Measurements from ENCODE around the gene ZFAND6. TPM values are rescaled to one million over a fixed set of nuclear protein-coding genes. Genes with fewer than 3 reads are reported as not detected.
A peak's percentile ranks its signal among the peaks of the same experiment; 100 is the strongest.
"Not testable (repeated sequence)": the region's sequence is repeated elsewhere in the genome, so short reads cannot be mapped to it uniquely, and the experiment has no call there.

The ZFAND6 gene
- total and polyA plus RNA-seq, 8 donors = 71.0 to 137 (median 117) TPM

DNA sequence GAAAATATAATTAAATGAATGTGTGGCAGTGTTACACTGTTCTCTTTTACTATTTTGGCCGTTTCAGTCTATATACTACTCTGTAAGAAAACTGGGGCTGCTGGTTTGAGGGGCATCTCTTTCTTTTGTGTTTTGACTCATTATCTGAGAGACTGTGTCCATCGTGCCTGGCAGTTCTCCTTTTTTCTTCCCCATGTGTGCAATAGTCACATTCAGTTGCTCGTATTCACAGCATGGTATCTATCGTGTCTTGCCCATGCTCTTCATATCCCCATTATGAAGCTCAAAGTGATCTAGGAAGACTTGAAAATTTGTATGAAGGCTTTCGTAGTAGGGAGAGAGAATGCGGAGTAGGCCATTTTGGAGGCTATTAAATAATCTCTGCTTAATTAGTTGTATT, 63.6 kb downstream of the ZFAND6 start:
- Histone ChIP-seq H3K9me3 (no peaks in the 10 kb centered on the region), H3K27ac (no peak overlapping the region), H3K27me3 (no peaks in the 10 kb centered on the region), H3K4me1 (no peaks in the 10 kb centered on the region), H3K4me3 (no peak overlapping the region), H3K36me3 (peaks cover 0 to 34% of the 10 kb centered on the region in 2 donors)
- ATAC-seq (no peak), DNase-seq (no peak)
- TF ChIP-seq, protein P1, sequence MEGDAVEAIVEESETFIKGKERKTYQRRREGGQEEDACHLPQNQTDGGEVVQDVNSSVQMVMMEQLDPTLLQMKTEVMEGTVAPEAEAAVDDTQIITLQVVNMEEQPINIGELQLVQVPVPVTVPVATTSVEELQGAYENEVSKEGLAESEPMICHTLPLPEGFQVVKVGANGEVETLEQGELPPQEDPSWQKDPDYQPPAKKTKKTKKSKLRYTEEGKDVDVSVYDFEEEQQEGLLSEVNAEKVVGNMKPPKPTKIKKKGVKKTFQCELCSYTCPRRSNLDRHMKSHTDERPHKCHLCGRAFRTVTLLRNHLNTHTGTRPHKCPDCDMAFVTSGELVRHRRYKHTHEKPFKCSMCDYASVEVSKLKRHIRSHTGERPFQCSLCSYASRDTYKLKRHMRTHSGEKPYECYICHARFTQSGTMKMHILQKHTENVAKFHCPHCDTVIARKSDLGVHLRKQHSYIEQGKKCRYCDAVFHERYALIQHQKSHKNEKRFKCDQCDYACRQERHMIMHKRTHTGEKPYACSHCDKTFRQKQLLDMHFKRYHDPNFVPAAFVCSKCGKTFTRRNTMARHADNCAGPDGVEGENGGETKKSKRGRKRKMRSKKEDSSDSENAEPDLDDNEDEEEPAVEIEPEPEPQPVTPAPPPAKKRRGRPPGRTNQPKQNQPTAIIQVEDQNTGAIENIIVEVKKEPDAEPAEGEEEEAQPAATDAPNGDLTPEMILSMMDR (IDR thresholded peaks at IDR 0.05) = no peak
- intact Hi-C loops (cut with DNase I) = no loop called here

DNA sequence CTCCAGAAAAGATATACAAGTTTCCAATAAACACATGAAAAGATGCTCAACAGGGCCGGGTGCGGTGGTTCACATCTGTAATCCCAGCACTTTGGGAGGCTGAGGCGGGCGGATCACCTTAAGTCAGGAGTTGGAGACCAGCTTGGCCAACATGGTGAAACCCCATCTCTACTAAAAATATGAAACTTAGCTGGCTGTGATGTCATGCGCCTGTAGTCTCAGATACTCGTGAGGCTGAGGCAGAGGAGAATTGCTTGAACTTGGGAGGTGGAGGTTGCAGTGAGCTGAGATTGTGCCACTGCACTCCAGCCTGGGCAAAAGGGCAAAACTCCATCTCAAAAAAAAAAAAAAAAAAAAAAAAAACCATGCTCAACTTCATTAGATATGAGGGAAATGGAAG, 67.8 kb downstream of the ZFAND6 start:
- H3K4me3 ChIP-seq; H3K9me3 ChIP-seq; DNase-seq; H3K27ac ChIP-seq; intact Hi-C loops (cut with DNase I); ATAC-seq; H3K27me3 ChIP-seq; H3K4me1 ChIP-seq: not testable (repeated sequence)
- H3K36me3 ChIP-seq = peaks cover 0 to 41% of the 10 kb centered on the region in 2 donors

DNA sequence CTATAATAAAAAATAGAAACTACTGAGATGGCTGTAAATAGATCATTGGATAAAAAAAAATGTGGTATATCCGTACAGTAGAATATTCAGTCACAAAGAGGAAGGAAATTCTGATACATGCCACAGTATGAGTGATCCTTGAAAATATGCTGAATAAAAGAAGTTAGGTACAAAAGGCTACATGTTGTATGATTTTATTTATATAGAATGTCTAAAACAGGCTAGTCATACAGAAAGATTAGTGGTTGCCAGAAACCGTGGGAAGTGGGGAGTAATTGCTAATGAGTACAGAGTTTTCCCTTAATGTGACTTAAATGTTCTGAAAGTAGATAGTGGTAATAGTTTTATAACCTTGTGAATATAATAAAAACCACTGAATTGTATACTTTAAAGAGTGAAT, 68.4 kb downstream of the ZFAND6 start:
- intact Hi-C loops (cut with DNase I) = no loop called here
- H3K27ac ChIP-seq = no peak overlapping the region
- H3K4me3 ChIP-seq = no peak overlapping the region
- H3K36me3 ChIP-seq = peaks cover 0 to 41% of the 10 kb centered on the region in 2 donors
- H3K9me3 ChIP-seq = no peaks in the 10 kb centered on the region
- no peaks in the 10 kb centered on the region for H3K4me1 ChIP-seq
- H3K27me3 ChIP-seq = no peaks in the 10 kb centered on the region
- ATAC-seq (no peak), DNase-seq (no peak)
- TF ChIP-seq, protein P1 (IDR thresholded peaks at IDR 0.05) = no peak

DNA sequence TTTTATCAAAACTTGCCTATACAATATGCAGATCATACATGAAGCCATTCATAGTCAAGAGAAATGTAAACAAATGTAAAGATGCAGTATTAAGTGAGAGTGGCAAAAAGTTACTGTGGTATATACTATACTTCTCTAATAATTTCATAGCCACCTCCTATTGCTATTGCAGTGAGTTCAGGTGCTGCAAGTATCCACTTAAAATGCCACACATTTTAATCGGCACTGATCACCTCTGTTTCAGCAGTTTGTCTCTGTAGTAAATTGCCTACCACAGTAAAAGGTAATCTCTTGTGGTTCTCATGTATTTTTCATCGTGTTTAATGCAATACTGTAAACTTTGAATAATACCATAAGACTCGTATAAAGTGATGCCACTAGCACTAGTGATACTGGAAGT, 72.9 kb downstream of the ZFAND6 start:
- Histone ChIP-seq H3K27ac (no peak overlapping the region), H3K9me3 (no peaks in the 10 kb centered on the region), H3K36me3 (peaks cover 0 to 59% of the 10 kb centered on the region in 2 donors)

DNA sequence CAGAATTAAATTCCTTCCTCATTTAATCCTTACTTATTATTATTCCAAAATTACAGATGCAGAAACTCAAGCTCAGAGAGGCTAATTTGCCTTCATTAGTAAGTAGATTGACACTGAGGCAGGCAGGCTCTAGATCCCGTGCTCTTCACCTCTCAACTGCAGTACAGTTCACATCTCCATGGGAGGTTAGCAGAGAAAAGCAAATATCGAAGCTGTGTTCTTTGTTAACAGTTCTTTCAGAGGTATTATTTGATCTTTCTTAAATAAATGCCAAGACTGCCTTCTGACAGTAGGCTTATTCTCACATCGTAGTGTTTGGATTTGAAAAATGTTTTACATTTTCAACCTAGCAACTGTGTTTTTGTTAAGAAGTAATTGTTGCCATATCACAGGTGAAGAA, 77.4 kb downstream of the ZFAND6 start:
- TF ChIP-seq, protein P1 (IDR thresholded peaks at IDR 0.05) = no peak
- DNase-seq (no peak), ATAC-seq (no peak)
- Histone ChIP-seq H3K27me3 (no peaks in the 10 kb centered on the region), H3K4me3 (no peak overlapping the region), H3K4me1 (no peaks in the 10 kb centered on the region), H3K27ac (no peak overlapping the region), H3K36me3 (peaks cover 0 to 58% of the 10 kb centered on the region in 2 donors), H3K9me3 (no peaks in the 10 kb centered on the region)
- intact Hi-C loops (cut with DNase I) = no loop called here

More for the DNA sequence above, 72.9 kb downstream of the ZFAND6 start:
- Histone ChIP-seq H3K4me3 (no peak overlapping the region), H3K27me3 (no peaks in the 10 kb centered on the region), H3K4me1 (no peaks in the 10 kb centered on the region)
- ATAC-seq = peak; percentile 60
- DNase-seq = no peak
- intact Hi-C loops (cut with DNase I) = no loop called here
- TF ChIP-seq, protein P1 (IDR thresholded peaks at IDR 0.05) = no peak

DNA sequence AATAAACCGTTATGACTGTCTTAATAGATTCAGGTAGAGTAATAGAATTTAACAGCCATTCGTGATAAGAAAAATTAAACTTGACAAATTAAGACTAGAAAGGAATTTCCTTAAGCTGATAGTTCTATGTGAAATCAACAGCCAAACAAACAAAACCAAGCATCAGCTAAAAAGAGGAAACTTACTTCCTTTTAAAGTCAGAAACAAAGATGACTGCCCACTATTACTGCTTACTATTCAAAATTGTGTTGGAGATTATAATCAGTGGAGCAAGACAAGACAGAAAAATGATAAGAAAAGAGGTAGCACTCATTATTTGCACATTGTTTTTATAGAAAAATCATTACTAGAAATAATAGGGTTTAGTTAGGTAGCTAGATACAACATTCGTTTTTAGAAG, 79.5 kb downstream of the ZFAND6 start:
- H3K4me1 ChIP-seq = no peaks in the 10 kb centered on the region
- ATAC-seq (no peak), DNase-seq (no peak)
- peaks cover 0 to 38% of the 10 kb centered on the region in 2 donors for H3K36me3 ChIP-seq
- no peaks in the 10 kb centered on the region for H3K27me3 ChIP-seq
- no peak overlapping the region for H3K27ac ChIP-seq
- intact Hi-C loops (cut with DNase I) = no loop called here
- TF ChIP-seq, protein P1 (IDR thresholded peaks at IDR 0.05) = no peak
- H3K9me3 ChIP-seq = no peaks in the 10 kb centered on the region
- no peak overlapping the region for H3K4me3 ChIP-seq

Measured in left lung (tissue), 10 donors.